ENCODE measurements around the gene EFHD2. TPM values are rescaled to one million over a fixed set of nuclear protein-coding genes. Genes with fewer than 3 reads are reported as not detected.
"Not testable (repeated sequence)": the region's sequence is repeated elsewhere in the genome, so short reads cannot be mapped to it uniquely, and the experiment has no call there.

The EFHD2 gene
- total RNA-seq, 8 experiments from 2014 or later, result 9.1 to 67.9 (median 14.4) TPM

DNA sequence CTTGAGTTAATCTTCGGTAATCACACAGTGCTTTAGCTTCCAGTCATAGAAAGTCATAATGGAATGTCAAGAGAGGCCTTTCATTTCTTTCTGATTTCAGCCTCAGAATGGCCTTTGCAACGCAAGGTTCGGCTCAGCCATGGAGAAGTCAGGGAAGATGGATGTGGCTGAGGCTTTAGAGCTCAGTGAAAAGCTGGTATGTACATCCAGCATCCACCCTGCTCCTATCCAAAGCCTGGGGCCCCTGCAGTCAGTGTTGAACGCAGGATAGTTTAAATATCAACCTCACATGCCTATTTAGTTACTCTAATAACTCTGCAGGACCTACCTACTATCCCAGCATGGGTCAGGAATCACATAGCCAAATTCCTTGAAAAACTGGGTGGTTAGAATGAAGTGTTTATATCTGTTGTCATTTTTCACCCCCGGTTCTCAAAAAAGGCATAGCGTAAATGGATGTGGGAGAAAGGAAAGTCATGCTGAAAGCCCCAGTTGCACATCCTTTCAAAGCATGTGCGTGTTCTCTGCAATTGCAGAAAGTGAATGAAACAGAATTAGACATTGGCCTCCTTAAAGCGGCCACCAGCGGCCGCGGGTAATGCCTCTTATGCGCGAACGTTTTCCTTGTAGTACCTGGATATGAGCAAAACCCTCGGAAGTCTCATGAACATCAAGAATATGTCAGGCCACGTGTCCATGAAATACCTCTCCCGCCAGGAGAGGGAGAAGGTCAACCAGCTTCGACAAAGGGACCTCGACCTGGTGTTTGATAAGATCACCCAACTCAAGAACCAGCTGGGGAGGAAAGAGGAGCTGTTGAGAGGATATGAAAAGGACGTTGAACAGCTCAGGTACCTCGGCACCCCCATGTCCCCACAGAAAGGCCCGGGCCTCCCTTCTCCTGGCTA is 28.8 kb upstream of the EFHD2 start:
- ATAC-seq (replicated peaks in 6 of 8), result peak in 2 of 8 experiments; percentile 13 to 28
- WGBS, 10 experiments, result 60 to 76% (median 69%) methylated on average over 3 to 22 of the region's 22 CpGs; no CpG with 5 or more reads in 1 of the 10 experiments
- in situ Hi-C loops (cut with MboI; ENCODE audit: low pct_unique_long_range_greater_than_20kb in 2 of 9, low sequenced_read_pairs in 9 of 9, unreplicated experiment in 9 of 9), result no loop called here

DNA sequence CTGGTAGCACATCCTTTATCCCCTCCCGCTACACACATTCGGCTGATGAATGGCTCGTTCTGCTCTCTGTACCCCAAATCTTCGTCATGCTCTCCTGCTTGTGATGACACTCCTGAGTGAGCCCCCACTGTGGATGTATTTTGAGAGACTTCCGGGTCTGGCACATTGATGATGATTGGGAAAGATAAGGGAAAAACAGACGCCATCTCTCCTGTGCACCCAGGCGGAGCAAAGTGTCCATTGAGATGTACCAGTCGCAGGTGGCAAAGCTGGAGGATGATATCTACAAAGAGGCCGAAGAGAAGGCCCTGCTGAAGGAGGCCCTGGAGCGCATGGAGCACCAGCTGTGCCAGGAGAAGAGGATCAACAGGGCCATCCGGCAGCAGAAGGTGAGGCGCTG is 27.9 kb upstream of the EFHD2 start:
- 67 to 100% (median 95%) methylated on average over 1 to 11 of the region's 12 CpGs; no CpG with 5 or more reads in 3 of the 10 experiments for WGBS, 10 experiments
- ATAC-seq (replicated peaks in 6 of 8), result no peak
- Histone ChIP-seq H3K27ac (no peak overlapping the region), H3K4me3 (no peak overlapping the region), H3K4me1 (replicated peaks in 1 of 2) (peaks cover 60 to 63% of the 10 kb centered on the region in 2 donors)
- in situ Hi-C loops (cut with MboI; ENCODE audit: low pct_unique_long_range_greater_than_20kb in 2 of 9, low sequenced_read_pairs in 9 of 9, unreplicated experiment in 9 of 9), result no loop called here

More for the DNA sequence above, 28.8 kb upstream of the EFHD2 start:
- H3K4me3 ChIP-seq, result no peak overlapping the region
- H3K27ac ChIP-seq, result no peak overlapping the region
- H3K4me1 ChIP-seq (replicated peaks in 1 of 2), result peaks cover 50 to 54% of the 10 kb centered on the region in 2 donors

DNA sequence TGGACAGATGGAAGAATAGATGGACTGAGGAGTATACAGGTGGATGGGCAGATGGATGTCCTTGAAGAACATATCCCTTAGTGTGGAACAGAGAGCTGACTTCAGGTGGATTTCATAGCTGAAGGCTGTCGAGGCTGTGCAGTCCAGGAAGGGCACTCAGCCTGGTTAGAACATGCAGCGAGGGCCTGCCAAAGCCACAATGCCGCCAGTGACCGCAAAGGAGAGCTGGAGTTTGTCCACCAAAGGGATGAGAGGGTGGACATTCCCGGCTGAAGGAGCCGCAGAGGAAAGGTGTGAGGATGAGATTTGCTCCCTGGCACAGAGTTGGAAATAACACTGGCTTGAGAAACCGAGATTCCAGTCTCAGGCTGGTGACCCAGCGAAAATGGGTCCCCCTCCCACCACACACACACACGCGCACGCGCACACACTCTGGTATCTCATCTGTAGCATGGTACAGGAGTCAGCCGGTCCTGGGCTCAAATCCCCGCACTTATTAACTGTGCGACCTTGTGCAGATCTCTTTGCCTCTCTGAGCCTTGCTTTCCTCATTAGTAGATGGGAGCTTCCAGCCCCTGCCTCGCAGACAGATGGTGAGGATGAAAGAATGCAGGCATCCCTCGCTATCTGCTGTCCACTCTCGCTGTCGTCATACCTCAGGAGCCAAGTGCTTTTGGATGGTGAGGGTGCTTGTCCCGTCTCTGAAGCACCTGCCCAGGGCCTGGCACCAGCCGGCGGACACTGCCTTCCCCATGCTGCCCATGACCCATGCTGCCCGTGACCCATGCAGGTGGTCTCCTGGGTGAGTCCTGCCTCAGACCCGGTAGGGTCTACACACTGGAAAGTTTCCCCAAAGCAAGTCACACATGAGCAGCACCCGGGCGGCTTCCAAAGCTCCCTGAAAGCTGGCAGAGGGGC is 26.8 kb upstream of the EFHD2 start:
- Histone ChIP-seq H3K4me1 (replicated peaks in 1 of 2) (peaks cover 61 to 66% of the 10 kb centered on the region in 2 donors), H3K27ac (no peak overlapping the region), H3K4me3 (no peak overlapping the region)

DNA sequence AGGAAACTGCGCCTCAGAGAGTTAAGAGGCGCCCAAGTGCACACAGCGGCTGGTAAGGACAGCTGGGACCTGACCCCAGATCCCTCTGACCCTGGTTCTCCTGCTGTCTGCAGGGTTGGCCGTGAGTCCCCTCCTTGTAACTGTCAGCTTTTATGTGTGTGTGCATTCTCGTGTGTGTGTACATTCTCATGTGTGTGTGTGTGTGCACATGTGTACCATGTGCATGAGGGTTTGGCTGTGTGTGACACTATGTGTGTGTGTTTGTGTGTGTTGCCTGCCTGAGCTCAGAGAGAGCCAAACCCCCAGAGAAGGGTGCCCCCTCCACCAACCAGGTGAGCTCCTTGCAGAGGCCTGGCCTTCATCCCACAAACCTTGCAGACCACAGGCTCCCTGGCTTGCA is 25.9 kb upstream of the EFHD2 start:
- peaks cover 52 to 56% of the 10 kb centered on the region in 2 donors for H3K4me1 ChIP-seq (replicated peaks in 1 of 2)
- H3K27ac ChIP-seq, result peak overlapping the region in 1 of 2 donors; percentile 9
- in situ Hi-C loops (cut with MboI; ENCODE audit: low pct_unique_long_range_greater_than_20kb in 2 of 9, low sequenced_read_pairs in 9 of 9, unreplicated experiment in 9 of 9), result no loop called here
- 60 to 100% (median 82%) methylated on average over 1 to 4 of the region's 5 CpGs; no CpG with 5 or more reads in 4 of the 10 experiments for WGBS, 10 experiments
- no peak overlapping the region for H3K4me3 ChIP-seq
- peak in 1 of 8 experiments; percentile 0 for ATAC-seq (replicated peaks in 6 of 8)

More for the DNA sequence above, 26.8 kb upstream of the EFHD2 start:
- 83 to 97% (median 91%) methylated on average over 2 to 25 of the region's 26 CpGs; no CpG with 5 or more reads in 1 of the 10 experiments for WGBS, 10 experiments
- ATAC-seq (replicated peaks in 6 of 8), result no peak
- in situ Hi-C loops (cut with MboI; ENCODE audit: low pct_unique_long_range_greater_than_20kb in 2 of 9, low sequenced_read_pairs in 9 of 9, unreplicated experiment in 9 of 9), result no loop called here

DNA sequence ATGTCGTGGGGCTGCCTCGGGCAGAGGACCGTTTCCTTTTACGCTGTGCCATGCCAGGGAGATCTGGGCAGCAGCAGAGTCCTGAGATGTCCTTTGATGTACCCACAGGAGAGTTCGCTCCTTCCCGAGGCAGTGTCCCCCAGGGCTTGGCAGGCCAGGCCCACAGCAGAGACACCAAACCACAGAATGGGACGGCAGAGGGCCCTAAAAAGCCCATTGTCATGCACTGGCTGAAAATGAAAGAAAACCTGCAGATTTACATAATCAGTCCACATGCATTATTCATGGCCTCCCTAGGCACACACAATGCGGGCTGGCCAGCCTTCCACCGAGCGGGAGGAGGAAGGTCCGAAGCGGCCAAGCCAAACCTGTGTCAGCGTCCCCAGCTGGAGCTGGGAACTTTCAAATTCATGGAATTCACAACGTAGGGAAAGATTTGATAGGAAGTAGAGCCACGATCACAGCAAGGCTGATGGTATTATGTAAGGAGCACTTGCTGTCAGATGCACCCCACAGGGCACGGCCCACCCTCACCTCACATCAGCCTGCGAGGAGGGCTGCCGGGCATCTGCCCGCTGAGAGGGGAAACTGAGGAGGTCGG is 25.3 kb upstream of the EFHD2 start:
- 5 to 69% (median 15%) methylated on average over 3 to 14 of the region's 20 CpGs; no CpG with 5 or more reads in 2 of the 10 experiments for WGBS, 10 experiments
- Histone ChIP-seq H3K4me1 (replicated peaks in 1 of 2) (peaks cover 46 to 51% of the 10 kb centered on the region in 2 donors), H3K4me3 (no peak overlapping the region), H3K27ac (peak overlapping the region in 1 of 2 donors; percentile 9)
- in situ Hi-C loops (cut with MboI; ENCODE audit: low pct_unique_long_range_greater_than_20kb in 2 of 9, low sequenced_read_pairs in 9 of 9, unreplicated experiment in 9 of 9), result no loop called here
- ATAC-seq (replicated peaks in 6 of 8), result peak; percentile 77 to 97 (median 89)

DNA sequence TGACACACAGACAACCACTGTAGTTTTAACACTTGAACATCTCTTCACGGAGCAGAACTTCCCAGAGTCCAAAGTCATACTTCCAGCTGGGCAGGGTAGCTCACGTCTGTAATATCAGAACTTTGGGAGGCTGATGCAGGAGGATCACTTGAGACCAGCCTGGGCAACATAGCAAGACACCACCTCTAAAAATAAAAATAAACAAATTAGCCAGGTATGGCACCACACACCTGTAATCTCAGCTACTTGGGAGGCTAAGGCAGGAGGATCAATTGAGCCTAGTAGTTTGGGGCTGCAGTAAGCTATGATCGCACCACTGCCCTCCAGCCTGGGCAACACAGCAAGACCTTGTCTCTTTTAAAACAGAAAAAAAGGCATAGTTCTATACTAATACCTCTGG is 24.3 kb upstream of the EFHD2 start:
- 67 to 100% (median 80%) methylated on average over 1 to 3 of the region's 3 CpGs; no CpG with 5 or more reads in 5 of the 10 experiments for WGBS, 10 experiments
- Histone ChIP-seq H3K27ac (no peak overlapping the region), H3K4me3 (no peak overlapping the region), H3K4me1 (replicated peaks in 1 of 2) (peaks cover 35 to 41% of the 10 kb centered on the region in 2 donors)
- no peak for ATAC-seq (replicated peaks in 6 of 8)
- in situ Hi-C loops (cut with MboI; ENCODE audit: low pct_unique_long_range_greater_than_20kb in 2 of 9, low sequenced_read_pairs in 9 of 9, unreplicated experiment in 9 of 9), result no loop called here

DNA sequence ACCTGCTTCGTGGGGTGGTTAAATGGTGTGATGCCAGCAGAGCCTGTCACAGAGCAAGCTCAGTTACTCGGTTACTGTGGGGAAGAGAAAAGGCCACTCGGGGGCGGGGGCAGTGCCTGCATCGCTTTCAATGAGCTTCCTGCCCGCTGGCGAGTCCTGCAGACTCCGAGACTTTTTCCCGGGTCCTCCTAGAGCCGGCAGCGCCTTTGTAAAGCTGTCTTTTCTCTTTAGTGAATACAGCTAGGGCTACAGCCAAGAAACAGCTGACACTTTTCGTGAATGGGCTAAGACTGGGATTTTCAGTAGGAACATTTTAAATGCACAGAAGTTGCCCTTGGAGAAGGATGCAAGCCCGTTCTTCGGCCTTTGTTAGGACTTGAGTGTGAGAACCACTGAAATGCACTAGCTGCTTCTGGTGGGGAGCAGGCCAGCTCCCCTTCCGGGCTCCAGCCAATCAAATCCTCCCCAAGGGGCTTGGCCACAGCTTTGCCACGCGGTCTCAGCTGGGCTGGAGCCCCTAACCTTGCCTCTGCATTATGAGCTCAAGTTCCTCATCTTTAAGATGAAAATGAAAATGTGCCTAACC is 23.4 kb upstream of the EFHD2 start:
- Histone ChIP-seq H3K4me1 (replicated peaks in 1 of 2) (peaks cover 28 to 33% of the 10 kb centered on the region in 2 donors), H3K4me3 (no peak overlapping the region), H3K27ac (peak overlapping the region in 1 of 2 donors; percentile 44)
- ATAC-seq (replicated peaks in 6 of 8), result peak in 6 of 8 experiments; percentile 24 to 78 (median 53)
- in situ Hi-C loops (cut with MboI; ENCODE audit: low pct_unique_long_range_greater_than_20kb in 2 of 9, low sequenced_read_pairs in 9 of 9, unreplicated experiment in 9 of 9), result no loop called here
- 2 to 13% (median 10%) methylated on average over 3 to 14 of the region's 17 CpGs; no CpG with 5 or more reads in 3 of the 10 experiments for WGBS, 10 experiments

DNA sequence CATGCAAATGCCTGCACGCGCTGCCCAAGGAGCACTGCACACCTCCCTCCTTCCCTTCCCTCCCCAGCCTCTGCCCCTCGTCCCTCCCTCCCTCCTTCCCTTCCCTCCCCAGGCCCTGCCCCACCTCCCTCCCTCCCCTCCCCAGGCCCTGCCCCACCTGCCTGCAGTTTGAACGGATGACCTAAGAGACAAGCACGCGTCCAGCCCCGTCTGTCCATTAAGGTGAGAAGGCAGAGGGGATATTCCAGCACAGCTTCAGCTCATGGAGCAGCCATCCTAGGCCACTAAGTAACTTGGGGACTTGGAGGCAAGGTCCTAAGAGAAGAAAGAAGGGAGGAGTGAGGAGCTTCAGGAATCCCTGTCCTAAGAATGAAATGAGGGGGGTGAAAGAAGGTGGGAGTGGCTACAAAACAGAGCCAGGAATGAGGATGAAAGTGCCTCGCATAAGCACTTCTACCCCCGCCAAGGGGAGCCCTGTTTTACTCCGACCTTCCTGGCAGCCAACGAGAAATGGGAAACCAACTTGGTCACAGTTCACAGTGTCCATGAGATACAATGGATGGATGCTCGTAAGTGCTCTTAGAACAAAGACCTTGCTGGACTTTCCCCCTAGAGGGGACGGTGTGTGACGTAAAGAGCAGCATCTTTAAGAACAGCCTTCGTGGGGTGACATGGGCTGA is 21.3 kb upstream of the EFHD2 start:
- no peak overlapping the region for H3K4me3 ChIP-seq
- in situ Hi-C loops (cut with MboI; ENCODE audit: low pct_unique_long_range_greater_than_20kb in 2 of 9, low sequenced_read_pairs in 9 of 9, unreplicated experiment in 9 of 9), result no loop called here
- peaks cover 28 to 32% of the 10 kb centered on the region in 2 donors for H3K4me1 ChIP-seq (replicated peaks in 1 of 2)
- ATAC-seq (replicated peaks in 6 of 8), result no peak
- WGBS, 10 experiments, result 36 to 94% (median 79%) methylated on average over 3 to 7 of the region's 15 CpGs; no CpG with 5 or more reads in 3 of the 10 experiments
- H3K27ac ChIP-seq, result no peak overlapping the region

DNA sequence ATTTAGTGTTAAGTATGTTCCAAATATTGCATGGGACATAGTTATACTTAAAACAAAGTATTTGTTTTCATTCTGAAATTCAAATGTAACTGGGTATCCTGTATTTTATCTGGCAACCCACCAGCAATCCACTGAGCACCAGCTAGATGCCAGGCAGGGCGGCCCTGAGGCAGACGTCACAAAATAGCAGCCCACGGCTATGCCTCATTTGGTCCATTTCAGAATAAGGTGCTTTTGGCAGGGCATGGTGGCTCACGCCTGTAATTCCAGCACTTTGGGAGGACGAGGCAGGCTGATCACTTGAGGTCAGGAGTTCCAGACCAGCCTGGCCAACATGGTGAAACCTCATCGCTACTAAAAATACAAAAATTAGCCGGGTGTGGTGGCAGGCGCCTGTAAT is 19.9 kb upstream of the EFHD2 start:
- ATAC-seq (replicated peaks in 6 of 8); in situ Hi-C loops (cut with MboI; ENCODE audit: low pct_unique_long_range_greater_than_20kb in 2 of 9, low sequenced_read_pairs in 9 of 9, unreplicated experiment in 9 of 9); H3K4me3 ChIP-seq; H3K27ac ChIP-seq: not testable (repeated sequence)
- peaks cover 16 to 27% of the 10 kb centered on the region in 2 donors for H3K4me1 ChIP-seq (replicated peaks in 1 of 2)
- WGBS, 10 experiments, result 60 to 100% (median 95%) methylated on average over 1 to 8 of the region's 8 CpGs

DNA sequence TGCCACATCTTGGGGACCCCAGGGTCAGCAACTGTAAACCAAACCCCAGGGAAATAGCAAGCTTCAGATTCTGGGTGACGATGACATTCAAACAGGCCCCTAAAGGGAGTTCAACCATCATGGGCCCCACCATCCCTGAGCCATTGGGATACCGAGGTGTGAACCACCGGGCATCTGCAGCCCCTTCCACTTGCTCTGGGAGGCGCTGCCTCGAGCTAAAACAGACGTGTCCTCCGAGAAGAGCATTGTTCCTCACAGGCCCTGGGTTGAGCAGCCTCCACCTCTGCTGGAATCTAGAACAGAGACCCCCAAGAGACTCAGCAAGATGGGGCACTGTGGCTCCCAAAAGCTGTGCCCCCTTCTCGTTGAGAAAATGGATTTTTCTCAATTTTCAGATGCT is 19.0 kb upstream of the EFHD2 start:
- ATAC-seq (replicated peaks in 6 of 8), result no peak
- WGBS, 10 experiments, result 60 to 93% (median 84%) methylated on average over 2 to 6 of the region's 8 CpGs; no CpG with 5 or more reads in 7 of the 10 experiments
- in situ Hi-C loops (cut with MboI; ENCODE audit: low pct_unique_long_range_greater_than_20kb in 2 of 9, low sequenced_read_pairs in 9 of 9, unreplicated experiment in 9 of 9), result no loop called here
- peaks cover 13 to 22% of the 10 kb centered on the region in 2 donors for H3K4me1 ChIP-seq (replicated peaks in 1 of 2)
- H3K4me3 ChIP-seq, result no peak overlapping the region
- no peak overlapping the region for H3K27ac ChIP-seq

DNA sequence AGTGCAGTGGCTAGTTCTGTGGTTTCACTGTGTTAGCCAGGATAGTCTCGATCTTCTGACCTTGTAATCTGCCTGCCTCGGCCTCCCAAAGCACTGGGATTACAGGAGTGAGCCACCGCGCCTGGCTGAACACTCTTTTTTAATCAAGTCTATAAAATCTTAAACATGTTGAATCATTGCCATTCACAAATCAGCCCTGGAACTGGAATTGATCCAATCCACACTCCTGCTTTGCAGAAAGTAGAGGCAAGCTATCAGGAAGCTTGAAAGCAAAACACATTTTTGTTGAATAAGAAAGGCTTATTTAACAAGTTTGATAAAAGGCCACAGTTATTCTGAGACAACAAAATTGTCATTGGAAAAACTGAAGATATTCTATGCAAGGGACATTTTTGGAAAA is 18.3 kb upstream of the EFHD2 start:
- Histone ChIP-seq H3K4me3 (no peak overlapping the region), H3K27ac (no peak overlapping the region), H3K4me1 (replicated peaks in 1 of 2) (peaks cover 6 to 15% of the 10 kb centered on the region in 2 donors)
- WGBS, 10 experiments, result 67 to 100% (median 87%) methylated on average over 1 to 4 of the region's 4 CpGs; no CpG with 5 or more reads in 2 of the 10 experiments
- ATAC-seq (replicated peaks in 6 of 8), result no peak
- in situ Hi-C loops (cut with MboI; ENCODE audit: low pct_unique_long_range_greater_than_20kb in 2 of 9, low sequenced_read_pairs in 9 of 9, unreplicated experiment in 9 of 9), result no loop called here
